Superior temporal gyrus (tissue), 1 donor: ENCODE measurements around the gene DAND5.

Experiments used
- DNase-seq: peaks from one replicate; pipeline ENCODE4 v3.0.0-alpha.2; 2016; ENCODE audit errors: extremely low spot score

Gene DAND5

DNA sequence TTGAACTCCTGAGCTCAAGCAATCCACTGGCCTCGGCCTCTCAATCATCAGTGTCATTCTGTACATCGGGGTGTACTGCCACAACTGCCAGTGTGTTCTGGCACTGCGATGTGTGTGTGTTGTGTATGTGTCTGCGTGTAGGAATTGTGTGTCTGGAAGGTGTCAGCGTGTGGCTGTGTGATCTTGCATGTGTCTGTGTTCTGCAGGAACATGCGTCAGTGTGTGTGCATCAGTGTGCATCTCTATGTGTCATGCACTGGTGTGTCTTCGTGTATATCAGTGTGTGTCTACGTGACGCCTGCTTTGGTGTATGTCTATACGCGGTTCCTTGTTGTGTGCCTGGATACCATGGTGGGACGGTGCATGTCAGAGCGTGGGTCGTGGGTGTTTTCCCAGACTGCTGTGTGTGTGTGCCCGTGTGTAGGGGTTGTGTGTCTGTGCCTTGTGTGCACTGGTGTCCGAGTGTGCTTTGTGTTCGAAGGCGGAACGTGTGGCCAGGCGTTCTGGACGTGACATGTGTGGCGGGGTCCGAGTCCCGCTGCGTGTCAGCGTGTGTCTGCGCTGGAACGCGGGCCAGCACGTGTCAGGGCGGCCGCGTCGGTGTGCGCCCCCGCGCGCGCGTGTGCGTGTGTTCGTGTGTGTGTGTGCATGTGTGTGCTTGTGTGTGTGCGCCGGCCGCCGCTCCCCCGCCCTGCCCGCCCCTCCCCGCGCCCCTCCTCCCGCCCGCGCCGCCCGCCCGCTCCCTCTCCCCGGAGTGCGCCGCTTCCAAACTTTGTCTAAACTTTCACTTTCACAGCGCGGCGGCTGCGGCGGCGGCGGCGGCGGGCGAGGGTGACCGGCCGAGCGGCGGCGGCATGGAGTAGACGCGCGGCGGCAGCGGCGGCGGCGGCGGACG lies 25.6 kb downstream of the DAND5 start, which contains the start of gene NFIX:
NFIX (plus strand) TSS at position 775 of the 895 bp plus-strand sequence. CDS start 363 bp downstream, outside the sequence.
- peak; percentile 24 for DNase-seq

DNA sequence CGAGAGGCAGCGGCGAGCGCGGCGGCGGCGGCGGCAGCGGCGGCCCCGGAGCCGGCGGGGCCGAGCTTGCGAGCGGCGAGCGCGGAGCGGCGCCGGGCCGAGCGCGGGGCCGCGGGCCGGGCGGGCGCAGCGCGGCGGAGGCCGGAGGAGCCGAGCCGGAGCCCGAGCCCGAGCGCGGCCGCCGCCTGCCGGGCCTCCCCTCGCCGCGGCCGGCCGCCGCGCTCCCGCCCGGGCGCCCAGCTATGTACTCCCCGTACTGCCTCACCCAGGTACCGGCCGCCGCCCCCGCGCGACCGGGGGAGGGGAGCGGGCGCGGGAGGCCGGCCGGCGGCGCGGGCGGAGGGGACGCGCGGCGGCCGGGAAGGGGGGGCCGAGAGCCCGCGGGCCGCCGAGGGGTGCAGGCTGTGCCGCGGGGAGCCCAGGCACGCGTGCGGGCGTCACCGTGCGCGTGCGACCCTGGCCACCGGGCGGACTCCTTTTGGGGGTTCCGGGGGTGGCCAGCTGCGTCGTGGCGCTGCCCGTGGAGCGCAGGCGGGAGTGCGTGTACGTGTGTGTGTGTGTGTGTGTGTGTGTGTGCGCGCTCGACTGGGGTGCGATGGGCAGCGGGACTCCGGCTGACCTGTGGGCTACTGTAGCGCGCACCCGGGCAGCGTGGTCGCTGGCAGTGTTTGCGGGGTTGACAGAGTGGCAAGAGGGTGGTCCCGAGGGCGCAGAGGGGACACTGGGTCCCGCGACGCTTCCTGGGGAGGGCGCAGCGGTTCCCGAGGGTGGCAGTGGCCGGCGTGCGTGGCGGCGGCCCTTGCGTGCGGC lies 26.4 kb downstream of the DAND5 start:
- DNase-seq: peak; percentile 35

DNA sequence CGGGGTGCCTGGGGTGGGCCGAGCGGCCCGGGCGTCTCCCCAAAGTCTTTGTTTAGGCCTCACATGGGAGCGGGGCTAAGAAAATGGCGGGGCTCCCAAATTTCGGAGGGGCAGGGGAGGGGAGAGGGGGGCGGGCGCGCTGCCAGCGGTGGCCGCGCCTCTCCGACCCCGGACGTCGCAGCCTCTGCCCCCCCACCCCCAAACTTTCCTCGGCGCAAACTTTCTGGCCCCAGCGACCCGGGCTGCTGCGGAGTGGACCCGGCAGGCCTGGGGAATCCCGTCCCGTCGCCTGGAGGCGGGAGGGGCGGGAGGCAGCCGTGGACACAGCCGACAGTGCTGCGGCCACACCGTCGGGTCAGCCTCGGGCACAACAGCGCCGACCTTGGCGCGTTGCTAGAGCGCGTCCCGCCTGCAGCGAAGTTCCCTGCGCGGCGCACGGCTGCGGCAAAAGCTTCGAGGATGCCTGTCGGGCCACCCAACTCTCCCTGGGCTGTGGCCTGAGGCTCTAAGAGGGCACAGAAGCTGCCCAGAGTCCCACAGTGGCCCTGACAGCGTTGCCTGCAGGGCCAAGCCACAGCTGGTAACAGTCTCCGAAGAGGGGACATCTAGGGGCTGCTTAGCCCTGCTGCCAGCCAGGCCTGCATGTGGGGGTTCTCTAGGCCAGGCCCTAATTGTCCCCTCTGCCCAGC lies 27.2 kb downstream of the DAND5 start:
- peak; percentile 51 for DNase-seq

DNA sequence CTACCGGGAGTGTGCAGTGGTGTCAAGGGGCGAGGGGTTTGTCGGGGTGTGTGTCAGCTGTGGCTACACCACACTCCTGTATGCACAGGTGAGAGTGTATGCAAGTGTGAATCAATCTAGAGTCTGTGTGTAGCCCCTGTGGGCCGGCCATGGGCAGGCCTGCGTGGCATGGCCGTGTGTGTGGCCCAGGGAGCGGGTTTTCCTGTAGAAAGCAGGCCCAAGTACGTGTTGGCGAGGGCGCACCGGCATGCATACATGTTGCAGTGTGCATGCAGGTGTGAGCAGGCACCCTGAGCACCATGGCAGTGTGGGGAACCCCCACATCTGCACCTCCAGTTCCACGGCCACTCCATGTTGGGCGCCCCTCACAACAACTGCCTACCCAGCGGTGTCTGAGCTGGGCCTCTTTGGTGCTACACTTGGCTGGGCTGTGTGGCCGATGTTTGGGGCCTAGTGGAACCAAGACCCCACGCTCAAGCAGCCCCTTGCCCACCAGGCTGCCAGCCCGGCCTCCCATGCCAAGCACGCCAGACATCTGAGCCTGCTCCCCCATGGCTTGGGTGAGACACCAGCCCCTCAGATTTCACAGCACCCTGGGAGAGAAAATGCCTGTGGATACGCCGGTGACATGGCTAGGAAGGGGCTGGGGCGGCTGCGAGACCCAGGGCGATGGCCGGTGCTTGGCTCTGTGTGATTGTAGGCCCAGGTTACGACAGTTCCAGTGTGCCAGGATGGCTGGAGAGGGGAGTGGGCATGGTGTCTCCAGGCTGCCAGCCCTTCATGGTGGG lies 28.0 kb downstream of the DAND5 start:
- peak; percentile 24 for DNase-seq

DNA sequence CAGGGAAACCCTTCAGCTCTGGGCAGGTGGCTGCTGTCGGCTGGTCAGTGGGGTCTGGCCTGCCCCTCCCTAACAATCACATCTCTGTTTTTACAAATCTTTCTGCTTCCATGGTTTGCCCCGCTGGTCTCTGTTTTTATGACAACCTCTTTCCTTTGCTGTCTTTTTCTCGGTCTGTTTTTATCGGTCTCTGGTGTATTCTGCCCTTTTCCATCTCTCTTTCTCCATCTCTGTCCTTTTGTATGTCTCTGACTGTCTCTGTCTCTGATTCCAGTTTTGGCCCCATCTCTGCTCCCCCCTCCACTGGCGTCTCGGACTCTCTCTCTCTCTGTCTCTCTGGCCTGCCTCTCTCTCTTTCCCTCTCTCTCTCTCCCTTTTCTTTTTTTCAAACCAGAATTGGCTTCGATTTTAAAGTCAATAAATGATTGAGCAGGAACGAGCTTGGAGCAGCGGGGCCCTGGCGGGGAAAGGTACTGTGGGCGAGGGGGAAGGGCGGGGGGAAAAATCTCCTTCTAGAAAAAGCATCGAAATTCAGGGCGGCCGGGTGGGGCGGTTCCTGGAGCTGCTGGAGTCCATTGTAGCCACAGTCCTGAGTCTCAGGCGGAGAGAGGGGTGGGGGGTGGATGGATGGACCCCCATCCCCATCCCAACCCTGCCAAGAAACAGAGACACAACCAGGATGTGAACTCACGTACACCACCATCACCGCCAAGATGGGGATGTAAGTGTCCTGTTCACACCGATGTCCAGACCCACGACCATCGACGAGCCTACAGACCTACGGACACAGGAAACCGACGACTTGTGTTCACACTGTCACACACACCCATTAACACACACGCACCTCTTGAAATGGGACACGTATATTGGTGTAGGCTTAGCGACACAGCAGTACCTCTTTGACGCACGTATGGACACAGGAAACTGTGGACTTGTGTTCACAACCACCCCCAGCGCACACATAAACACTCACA lies 28.9 kb downstream of the DAND5 start:
- DNase-seq: peak; percentile 15

DNA sequence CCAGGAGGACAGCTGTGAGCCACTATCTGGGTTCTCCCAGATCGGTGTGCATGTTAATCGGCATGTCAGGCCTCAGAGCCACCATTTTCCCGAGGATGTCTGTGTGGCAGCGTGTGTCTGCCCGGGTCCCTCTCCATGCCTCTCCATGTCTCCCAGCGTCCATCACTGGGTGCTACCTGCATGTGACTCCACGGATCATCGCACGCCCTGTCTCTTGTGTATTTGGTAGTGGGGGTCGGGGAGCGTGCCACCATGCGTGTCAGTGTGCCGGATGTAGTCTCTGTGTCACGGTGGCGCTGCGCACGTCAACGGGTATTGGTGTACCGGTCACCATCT lies 31.8 kb downstream of the DAND5 start:
- DNase-seq: peak; percentile 24

DNA sequence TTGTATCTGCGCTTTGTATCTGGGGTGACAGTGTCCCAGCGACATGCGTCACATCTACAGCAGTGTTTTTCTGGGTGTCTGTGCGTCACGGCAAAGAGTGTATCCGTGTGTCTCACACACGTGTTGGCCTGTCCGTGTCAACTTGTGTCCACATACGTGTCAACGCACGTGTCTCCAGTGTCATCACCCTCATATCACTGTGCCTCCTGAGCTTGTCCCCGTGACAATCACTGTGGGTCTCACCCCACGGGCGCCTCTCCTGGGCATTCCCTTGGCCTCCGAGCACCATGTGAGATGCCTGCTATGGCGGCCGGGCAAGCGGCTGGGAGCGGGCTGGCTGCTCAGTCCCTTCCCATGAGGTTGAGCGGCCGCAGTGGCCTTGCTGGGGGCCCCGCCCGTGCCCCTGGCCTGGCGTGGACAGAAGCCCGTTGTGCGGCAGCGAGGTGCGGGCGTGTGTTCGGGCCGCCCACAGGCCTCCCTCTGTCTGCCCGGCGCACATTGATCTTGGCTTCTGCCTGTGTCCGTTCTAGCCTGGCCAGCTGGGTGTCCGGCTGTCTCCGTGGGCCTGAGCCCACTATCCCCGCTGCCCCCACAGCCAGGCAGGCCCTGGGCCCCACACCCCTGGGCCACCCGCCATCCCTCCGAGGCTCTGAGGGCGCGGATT lies 32.3 kb downstream of the DAND5 start:
- peak; percentile 86 for DNase-seq

DNA sequence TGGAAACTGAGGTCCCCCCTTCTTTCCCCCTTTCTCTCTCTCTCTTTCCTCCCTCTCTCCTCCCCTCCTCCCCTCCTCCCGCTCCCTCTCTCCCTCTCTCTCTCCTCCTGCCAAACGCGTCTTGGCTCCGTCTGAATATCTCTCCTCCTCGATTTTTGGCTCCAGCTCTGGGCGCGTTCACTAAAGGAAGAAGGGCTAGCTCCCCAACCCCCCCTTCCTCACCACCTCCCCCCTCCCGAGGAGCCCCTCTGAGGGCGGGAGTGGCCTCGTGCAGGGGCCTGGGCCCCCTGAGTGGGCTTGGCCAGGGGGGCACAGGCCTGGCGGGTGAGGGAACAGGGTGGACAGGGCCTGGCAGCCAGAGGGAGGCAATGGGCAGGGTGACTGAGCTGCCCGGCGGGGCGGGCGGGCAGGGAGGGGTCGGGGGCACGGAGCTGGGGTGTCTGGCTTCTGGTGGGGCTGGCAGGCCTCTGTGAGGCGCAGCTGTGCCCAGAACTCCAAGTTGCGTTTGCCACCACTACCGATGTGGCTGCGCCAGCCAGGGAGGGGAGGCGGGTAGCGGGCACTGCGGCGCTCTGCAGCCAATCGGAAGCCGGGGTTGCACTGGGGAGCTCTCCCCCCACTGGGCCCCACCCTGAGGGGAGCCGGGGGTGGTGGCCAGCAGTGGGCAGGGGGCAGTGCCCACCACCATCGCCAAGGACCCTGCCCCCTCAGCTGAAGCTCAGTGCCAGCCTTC lies 33.0 kb downstream of the DAND5 start:
- peak; percentile 90 for DNase-seq

DNA sequence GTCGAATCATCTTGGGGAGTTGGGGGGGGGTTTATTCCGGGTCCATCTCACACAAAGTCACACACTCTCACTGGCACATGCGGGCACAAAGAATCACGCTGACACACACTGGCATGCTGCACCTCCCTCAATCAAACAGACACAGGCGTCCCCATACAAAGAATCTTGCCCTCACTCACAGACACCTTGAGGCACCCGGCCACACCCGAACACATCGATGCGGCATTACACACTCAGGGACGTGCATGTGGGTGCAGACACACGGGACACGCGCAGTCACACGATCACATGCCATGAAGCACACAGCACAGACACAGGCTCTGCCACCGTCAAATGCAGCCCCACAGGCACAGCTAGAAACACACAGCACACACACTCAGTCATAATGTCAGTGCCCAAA lies 33.7 kb downstream of the DAND5 start:
- DNase-seq: peak; percentile 61

DNA sequence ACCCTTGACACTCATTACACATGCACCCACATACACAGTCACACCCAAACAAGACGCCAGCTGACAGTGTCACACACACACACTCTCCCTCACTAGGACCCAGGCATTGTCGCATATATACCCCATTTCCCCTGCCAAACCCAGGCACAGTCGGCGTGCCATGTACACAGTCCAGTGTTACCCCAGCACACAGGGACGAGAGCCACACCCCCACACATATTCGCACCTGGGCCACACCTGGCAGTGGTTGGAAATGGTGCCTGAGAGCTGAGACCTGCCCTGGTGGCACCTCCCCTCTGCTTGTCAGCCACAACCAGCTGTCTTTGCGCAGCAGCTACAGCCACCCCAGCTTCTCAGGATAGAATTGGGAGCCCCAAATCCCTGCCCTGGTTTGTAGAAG lies 34.9 kb downstream of the DAND5 start:
- DNase-seq: no peak

DNA sequence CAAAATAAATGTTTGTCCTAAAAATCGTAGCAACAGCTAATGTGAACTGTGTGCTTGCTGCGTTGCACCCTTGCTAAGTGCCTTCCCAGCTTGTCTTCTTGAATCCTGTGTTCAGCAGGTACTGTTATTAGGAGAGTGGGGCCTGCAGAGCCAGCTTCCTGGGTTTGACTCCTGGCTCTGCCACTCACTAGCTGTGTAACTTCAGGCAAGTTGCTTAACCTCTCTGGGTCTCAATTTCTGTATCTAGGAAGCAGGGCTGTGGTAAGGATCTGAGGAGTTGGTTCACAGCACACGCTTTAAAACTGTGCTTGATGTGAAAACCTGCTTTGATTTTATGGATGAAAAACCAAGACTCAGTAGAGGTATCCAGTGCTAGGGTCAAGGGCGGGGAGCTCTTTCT lies 35.9 kb downstream of the DAND5 start:
- DNase-seq: no peak

DNA sequence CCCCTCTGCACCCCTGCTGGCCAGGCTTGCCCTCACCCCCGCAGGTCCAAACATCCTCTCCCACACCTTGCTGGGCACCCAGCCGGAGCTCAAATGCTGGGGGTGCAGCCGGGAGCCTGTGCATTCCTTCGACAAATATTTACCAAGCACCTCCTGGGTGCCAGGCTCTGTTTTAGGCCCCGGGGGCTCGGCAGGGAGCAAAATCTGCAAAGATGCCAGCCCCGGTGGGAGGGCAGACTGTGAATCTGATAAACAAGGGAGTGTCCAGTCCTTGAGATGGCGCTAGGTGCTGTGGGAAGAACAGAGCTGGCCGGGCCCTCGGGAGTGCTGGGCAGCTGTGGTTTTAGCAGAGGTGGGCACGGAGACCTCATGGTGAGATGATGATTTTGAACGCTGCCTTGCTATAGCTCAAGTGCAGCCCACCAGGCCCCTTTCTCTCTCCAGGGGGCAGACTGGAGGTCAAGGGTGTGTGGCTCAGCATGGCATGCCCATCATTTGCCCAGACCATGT lies 36.5 kb downstream of the DAND5 start:
- no peak for DNase-seq

DNA sequence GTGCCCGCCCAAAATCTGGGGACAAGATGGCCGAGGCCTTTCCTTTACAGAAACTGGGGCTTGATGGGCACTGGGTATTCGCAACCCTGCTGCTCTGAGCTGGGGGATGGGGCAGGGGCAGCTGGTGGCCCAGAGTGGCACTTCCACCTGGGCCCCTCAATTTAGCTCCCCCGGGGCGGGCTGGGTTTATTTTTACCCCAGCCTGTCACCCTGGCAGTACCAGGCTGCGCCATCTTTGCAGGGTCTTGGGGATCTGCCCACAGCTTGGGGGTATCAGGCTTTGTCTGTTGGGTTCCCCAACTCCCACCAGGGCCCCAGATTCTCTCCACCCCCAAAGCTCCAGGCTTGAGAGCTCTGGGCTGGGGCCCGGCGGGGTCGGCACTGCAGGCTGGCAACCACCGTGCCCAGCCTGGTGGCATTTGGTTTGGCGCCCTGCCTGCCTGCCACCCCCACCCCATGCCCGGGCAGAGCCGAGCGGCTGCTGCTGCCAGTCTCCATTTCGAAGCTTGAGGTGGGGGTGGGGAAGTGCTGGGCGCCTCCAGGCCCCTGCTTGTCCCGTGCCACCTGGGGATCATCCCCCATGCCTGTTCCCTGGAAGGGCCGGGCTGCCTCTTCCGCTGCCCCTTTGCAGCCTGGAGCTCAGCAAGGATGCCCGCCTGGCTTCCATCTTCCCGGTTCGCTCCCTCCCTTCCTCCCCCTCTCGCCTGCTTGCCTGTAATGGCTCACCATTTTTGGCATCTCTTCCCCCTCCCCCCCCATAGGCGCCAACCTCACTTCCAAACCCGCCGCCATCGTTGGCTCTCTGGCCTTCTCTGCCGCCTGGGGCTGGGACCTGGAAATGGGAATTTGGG lies 37.3 kb downstream of the DAND5 start:
- peak; percentile 15 for DNase-seq

DNA sequence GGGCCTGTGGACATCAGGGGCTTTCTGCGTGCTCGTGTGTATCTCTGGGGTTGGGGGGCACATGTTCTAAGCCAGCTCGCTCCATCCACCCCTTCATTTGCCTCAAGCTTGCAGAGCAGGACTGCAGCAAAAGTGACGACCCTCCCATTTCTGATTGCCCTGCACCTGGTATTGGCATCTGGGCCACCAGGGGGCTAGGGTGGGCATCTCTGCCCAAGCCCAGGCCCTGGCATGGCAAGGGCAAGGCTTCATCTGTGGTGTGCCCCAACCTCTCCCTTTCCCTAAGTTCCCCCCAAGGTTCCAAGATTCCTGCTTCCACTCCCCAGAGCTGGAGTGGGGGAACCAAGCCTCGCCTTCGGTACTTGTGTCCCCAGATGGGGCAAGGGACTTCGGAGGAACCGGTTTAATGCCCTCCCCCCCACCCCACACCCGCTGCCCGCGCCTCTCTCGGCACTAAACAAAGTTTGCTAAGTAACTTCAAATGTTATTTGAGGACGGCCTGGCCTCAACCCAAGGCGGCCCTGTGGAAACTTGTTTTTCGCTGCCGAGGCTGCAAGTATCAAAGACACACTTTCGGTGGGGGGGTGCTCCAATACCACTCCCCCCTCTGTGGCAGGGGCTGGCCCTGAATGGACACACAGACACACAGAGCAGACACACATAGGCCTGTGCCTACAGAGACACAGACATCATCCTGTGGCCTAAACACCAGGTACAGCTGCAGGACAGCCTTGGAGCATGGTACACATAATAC lies 38.1 kb downstream of the DAND5 start:
- no peak for DNase-seq

DNA sequence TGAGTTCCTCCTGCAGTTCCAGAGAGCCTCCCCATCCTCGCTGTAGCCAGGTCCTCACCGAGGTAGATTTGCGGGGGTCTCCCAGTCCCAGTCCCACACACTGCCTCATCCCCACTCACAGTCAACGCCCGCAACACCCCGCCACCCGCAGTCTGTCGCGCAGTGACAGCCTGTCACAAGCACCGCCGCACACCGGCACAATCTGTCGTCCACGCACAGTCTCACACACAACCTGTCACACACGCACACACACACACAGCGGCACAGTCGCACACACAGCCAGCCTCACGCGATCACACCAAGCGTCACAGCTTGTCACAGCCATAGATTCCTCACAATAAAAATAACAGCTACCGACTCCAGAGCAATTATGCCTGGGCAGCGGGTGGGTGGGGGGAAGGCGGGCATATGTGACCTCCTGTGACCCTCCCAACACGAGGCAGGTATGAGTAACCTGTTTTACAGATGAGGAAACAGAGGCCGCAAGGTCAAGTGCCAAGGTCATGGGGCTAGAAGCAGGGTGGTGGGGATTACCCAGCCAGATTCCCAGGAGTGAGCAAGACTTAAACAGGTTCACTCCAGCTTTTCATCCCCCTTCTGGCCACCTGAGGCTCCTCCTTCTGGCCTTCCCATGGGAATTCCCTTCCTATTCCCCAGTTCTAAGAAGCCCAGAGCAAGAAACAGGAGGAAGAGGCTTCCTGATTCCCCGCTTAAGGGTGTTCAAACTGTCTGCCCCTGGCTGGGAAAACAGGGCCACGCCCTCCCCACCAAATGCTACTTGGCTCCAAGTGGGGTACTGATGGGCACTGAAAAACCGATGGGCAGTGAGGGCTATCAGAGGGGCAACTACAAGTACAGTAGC lies 39.8 kb downstream of the DAND5 start:
- no peak for DNase-seq
